H1 (cell line): ENCODE measurements around the gene UGT2B7.

Experiments used
- EP300 ChIP-seq, 2 experiments: IDR thresholded peaks; 1 replicate in 1 of 2; 2 replicates in 1 of 2; pipeline ENCODE4 v1.6.1; 2011 to 2012; ENCODE audit warnings: low read depth in 2 of 2, low read length in 2 of 2, mild to moderate bottlenecking in 2 of 2, borderline replicate concordance in 1 of 2, inconsistent platforms in 1 of 2, moderate library complexity in 1 of 2
- JUND ChIP-seq: IDR thresholded peaks from 2 replicates; pipeline ENCODE4 v1.6.1; 2011; ENCODE audit warnings: mild to moderate bottlenecking, improper control_type of control experiment, low read length
- POLR2A ChIP-seq, 2 experiments: IDR thresholded peaks; 1 replicate in 1 of 2; 2 replicates in 1 of 2; pipeline ENCODE4 v1.6.1; 2011; ENCODE audit warnings: low read depth in 2 of 2, low read length in 2 of 2, mild to moderate bottlenecking in 2 of 2; ENCODE audit errors: control extremely low read depth in 1 of 2
- RNF2 ChIP-seq: fragments of 200-900, 300-1000 bp; sonication (generic); IDR thresholded peaks from 2 replicates; pipeline ENCODE4 v1.7.1; 2016; ENCODE audit warnings: borderline replicate concordance, low read depth, mild to moderate bottlenecking, antibody characterized with exemption, low read length; ENCODE audit not compliant: poor library complexity, severe bottlenecking; ENCODE audit errors: missing control alignments
- SIN3A ChIP-seq, 2 experiments: IDR thresholded peaks in 1 of 2; conservative IDR thresholded peaks in 1 of 2; 2 replicates each; pipeline ENCODE4 v1.6.1; 2011 to 2012; ENCODE audit warnings: low read length in 2 of 2, improper control_type of control experiment in 1 of 2, low read depth in 1 of 2, mild to moderate bottlenecking in 1 of 2
- TF ChIP-seq, protein P1 (sequence below), 3 experiments: IDR thresholded peaks; 1 replicate in 2 of 3; 2 replicates in 1 of 3; pipeline versions ENCODE4 v1.5.1 to v1.6.1; 2011; ENCODE audit warnings: low read length in 3 of 3, mild to moderate bottlenecking in 3 of 3, inconsistent platforms in 2 of 3, low read depth in 1 of 3, moderate library complexity in 1 of 3; ENCODE audit not compliant: insufficient read depth in 1 of 3; ENCODE audit errors: control extremely low read depth in 1 of 3

GRCh38 chr4:69066945-69067344 is 29.3 kb upstream of the UGT2B7 start:
- TF ChIP-seq SIN3A (conservative IDR thresholded peaks at IDR 0.05 in 1 of 2, IDR thresholded peaks at IDR 0.05 in 1 of 2; ENCODE audit: low read depth in 1 of 2, low read length in 2 of 2) (no peak), POLR2A (IDR thresholded peaks at IDR 0.05; ENCODE audit: control extremely low read depth in 1 of 2, low read depth in 2 of 2, low read length in 2 of 2) (no peak), EP300 (IDR thresholded peaks at IDR 0.05; ENCODE audit: borderline replicate concordance in 1 of 2, low read depth in 2 of 2, low read length in 2 of 2) (no peak), JUND (no peak), RNF2 (no peak)
- TF ChIP-seq, protein P1, sequence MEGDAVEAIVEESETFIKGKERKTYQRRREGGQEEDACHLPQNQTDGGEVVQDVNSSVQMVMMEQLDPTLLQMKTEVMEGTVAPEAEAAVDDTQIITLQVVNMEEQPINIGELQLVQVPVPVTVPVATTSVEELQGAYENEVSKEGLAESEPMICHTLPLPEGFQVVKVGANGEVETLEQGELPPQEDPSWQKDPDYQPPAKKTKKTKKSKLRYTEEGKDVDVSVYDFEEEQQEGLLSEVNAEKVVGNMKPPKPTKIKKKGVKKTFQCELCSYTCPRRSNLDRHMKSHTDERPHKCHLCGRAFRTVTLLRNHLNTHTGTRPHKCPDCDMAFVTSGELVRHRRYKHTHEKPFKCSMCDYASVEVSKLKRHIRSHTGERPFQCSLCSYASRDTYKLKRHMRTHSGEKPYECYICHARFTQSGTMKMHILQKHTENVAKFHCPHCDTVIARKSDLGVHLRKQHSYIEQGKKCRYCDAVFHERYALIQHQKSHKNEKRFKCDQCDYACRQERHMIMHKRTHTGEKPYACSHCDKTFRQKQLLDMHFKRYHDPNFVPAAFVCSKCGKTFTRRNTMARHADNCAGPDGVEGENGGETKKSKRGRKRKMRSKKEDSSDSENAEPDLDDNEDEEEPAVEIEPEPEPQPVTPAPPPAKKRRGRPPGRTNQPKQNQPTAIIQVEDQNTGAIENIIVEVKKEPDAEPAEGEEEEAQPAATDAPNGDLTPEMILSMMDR (IDR thresholded peaks at IDR 0.05; ENCODE audit: control extremely low read depth in 1 of 3, insufficient read depth in 1 of 3, low read depth in 1 of 3, low read length in 3 of 3): no peak
